Prostate gland (tissue), 2 donors: ENCODE results near the gene CD82.

ENCODE experiments used
- POLR2AphosphoS5 ChIP-seq: sonication (generic); formaldehyde crosslinking; IDR thresholded peaks from one replicate; pipeline ENCODE4 v1.6.1; 2017; ENCODE audit warnings: antibody characterized with exemption
- TF ChIP-seq, protein P1 (sequence below), 4 experiments: fragments of 200-600 bp in 2 of 4; fragments of 450-650 bp in 2 of 4; sonication (generic) in 2 of 4; IDR thresholded peaks; 1 replicate in 3 of 4; 2 replicates in 1 of 4; pipeline ENCODE4 v1.5.1; 2016 to 2019; ENCODE audit warnings: antibody characterized with exemption in 4 of 4, mild to moderate bottlenecking in 2 of 4, moderate library complexity in 2 of 4

DNA sequence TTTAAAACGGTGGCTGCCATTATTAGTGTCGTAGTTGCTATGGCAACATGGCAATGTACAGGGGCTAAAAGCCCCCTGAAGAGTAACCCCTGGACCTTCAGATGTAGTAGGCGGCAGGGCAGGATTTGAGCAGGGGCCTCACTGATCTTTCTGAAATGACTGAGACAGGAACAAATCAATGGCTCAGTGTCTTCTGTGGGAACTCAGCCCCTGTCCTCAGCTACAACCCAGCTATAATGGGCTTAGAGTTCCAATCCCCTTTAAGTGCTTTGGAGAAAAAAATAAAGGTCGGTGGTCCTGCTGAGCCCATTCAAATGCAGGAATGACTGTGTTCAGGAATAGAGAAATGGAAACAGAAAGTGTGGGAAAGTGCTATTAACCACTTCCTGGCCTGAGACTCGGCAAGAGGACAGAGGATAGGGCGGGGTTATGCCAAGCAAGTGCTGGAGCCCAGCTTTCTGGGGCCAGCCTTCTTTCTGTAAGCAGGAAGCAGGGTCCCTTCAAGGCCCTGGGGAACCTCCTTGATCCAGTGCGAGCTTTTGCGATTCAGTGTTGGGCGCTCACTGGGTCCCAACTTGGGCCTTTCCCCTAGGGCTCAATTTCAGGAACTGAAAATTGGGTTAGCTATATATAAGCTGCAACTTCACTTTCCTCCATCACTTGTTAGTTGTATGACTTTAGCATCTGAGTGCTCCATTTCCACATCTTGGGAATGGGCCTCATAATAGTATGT, 6.1 kb upstream of the CD82 start:
- TF ChIP-seq, protein P1, sequence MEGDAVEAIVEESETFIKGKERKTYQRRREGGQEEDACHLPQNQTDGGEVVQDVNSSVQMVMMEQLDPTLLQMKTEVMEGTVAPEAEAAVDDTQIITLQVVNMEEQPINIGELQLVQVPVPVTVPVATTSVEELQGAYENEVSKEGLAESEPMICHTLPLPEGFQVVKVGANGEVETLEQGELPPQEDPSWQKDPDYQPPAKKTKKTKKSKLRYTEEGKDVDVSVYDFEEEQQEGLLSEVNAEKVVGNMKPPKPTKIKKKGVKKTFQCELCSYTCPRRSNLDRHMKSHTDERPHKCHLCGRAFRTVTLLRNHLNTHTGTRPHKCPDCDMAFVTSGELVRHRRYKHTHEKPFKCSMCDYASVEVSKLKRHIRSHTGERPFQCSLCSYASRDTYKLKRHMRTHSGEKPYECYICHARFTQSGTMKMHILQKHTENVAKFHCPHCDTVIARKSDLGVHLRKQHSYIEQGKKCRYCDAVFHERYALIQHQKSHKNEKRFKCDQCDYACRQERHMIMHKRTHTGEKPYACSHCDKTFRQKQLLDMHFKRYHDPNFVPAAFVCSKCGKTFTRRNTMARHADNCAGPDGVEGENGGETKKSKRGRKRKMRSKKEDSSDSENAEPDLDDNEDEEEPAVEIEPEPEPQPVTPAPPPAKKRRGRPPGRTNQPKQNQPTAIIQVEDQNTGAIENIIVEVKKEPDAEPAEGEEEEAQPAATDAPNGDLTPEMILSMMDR (IDR thresholded peaks at IDR 0.05): no peak
- TF ChIP-seq POLR2AphosphoS5: no peak
